Ascending aorta (tissue), 2 donors: ENCODE results near the gene ROCK1. TPM values are rescaled to one million over a fixed set of nuclear protein-coding genes. Genes with fewer than 3 reads are reported as not detected.

ENCODE experiments used
- DNase-seq, 2 donors: peaks; one replicate each; pipeline ENCODE4 v3.0.0-alpha.2; 2019; ENCODE audit warnings: low spot score in 2 of 2
- H3K27ac ChIP-seq, 2 donors: fragments of 200-600 bp; sonication (generic); one replicate each; pipeline ENCODE4 v1.5.1; 2016 to 2017; ENCODE audit warnings: mild to moderate bottlenecking in 1 of 2
- H3K27me3 ChIP-seq: fragments of 200-600 bp; sonication (generic); one replicate; pipeline ENCODE4 v1.5.1; 2017
- H3K36me3 ChIP-seq, 2 donors: fragments of 200-600 bp; sonication (generic); one replicate each; pipeline ENCODE4 v1.5.1; 2016
- H3K4me1 ChIP-seq, 2 donors: fragments of 200-600 bp; sonication (generic); one replicate each; pipeline ENCODE4 v1.5.1; 2016 to 2017; ENCODE audit warnings: mild to moderate bottlenecking in 1 of 2
- H3K4me3 ChIP-seq, 2 donors: fragments of 200-600 bp; sonication (generic); one replicate each; pipeline ENCODE4 v1.5.1; 2016 to 2017; ENCODE audit warnings: mild to moderate bottlenecking in 1 of 2
- H3K9me3 ChIP-seq, 2 donors: fragments of 200-600 bp; sonication (generic); one replicate each; pipeline ENCODE4 v1.5.1; 2016
- CTCF ChIP-seq, 3 experiments: fragments of 200-600 bp in 2 of 3; fragments of 450-650 bp in 1 of 3; sonication (generic) in 2 of 3; IDR thresholded peaks; one replicate each; pipeline ENCODE4 v1.5.1; 2016 to 2019; ENCODE audit warnings: antibody characterized with exemption in 3 of 3, mild to moderate bottlenecking in 1 of 3, moderate library complexity in 1 of 3
- intact Hi-C: fragments of 100-400 bp; cut with DNase I; formaldehyde crosslinking; loops from one replicate; pipeline ENCODE4 v1.15.1; 2023
- total RNA-seq: library from RNA; depleted of rRNA; stranded (reverse); fragments of >200 nt; gene quantifications from one replicate; pipeline ENCODE4 v1.1.0, GENCODE V29; 2016

ROCK1 gene
- total RNA-seq, 1 donor from 2014 or later, result 32.0 TPM

- no peak overlapping the region for H3K4me3 ChIP-seq
- no peaks in the 10 kb centered on the region for H3K4me1 ChIP-seq
- H3K9me3 ChIP-seq, result no peaks in the 10 kb centered on the region
- DNase-seq, result no peak
- no peaks in the 10 kb centered on the region for H3K27me3 ChIP-seq
- intact Hi-C loops, result loop anchor here (2.0 to 5.0 kb wide), 2 partner anchors 22 to 163 kb away; no protein-coding TSS in a partner anchor
- TF ChIP-seq CTCF (IDR thresholded peaks at IDR 0.05), result peak; percentile 15 to 52 (median 36)
- H3K36me3 ChIP-seq, result no peaks in the 10 kb centered on the region
- no peak overlapping the region for H3K27ac ChIP-seq
Measured at GRCh38 chr18:21134895-21135294, 23.3 kb upstream of the ROCK1 start.

DNA sequence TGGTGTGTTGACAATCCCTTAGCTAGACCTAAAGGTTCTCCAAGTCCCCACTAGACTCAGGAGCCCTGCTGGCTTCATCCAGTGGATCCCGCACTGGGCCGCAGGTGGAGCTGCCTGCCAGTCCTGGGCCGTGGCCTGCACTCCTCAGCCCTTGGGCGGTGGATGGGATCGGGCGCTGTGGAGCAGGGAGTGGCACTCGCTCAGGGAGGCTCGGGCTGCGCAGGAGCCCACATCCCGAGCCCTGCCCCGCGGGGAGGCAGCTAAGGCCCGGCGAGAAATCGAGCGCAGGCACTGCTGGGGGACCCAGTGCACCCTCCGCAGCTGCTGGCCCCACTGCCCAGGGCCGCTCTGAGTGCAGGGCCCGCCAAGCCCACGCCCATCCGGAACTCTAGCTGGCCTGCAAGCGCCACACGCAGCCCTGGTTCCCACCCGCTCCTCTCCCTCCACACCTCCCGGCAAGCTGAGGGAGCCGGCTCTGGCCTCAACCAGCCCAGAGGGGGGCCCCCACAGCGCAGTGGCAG, 20.8 kb upstream of the ROCK1 start:
- H3K9me3 ChIP-seq, result no peaks in the 10 kb centered on the region
- intact Hi-C loops, result loop anchor here (5.0 kb wide), 1 partner anchor 160 kb away; no protein-coding TSS in a partner anchor
- no peak for DNase-seq
- H3K4me1 ChIP-seq, result no peaks in the 10 kb centered on the region
- H3K4me3 ChIP-seq, result no peak overlapping the region
- H3K27me3 ChIP-seq, result no peaks in the 10 kb centered on the region
- no peak for TF ChIP-seq CTCF (IDR thresholded peaks at IDR 0.05)
- no peaks in the 10 kb centered on the region for H3K36me3 ChIP-seq
- H3K27ac ChIP-seq, result no peak overlapping the region

- no peak for DNase-seq
- no peak for TF ChIP-seq CTCF (IDR thresholded peaks at IDR 0.05)
- H3K4me1 ChIP-seq, result no peaks in the 10 kb centered on the region
- intact Hi-C loops, result loop anchor here (5.0 kb wide), 1 partner anchor 159 kb away; no protein-coding TSS in a partner anchor
- H3K9me3 ChIP-seq, result no peaks in the 10 kb centered on the region
- H3K27me3 ChIP-seq, result no peaks in the 10 kb centered on the region
- peak overlapping the region in 1 of 2 donors; percentile 40 for H3K4me3 ChIP-seq
- no peaks in the 10 kb centered on the region for H3K36me3 ChIP-seq
- no peak overlapping the region for H3K27ac ChIP-seq
Measured at GRCh38 chr18:21131698-21132227, 20.1 kb upstream of the ROCK1 start.

- Histone ChIP-seq H3K27me3 (no peaks in the 10 kb centered on the region), H3K27ac (no peak overlapping the region), H3K9me3 (no peaks in the 10 kb centered on the region), H3K4me3 (no peak overlapping the region), H3K36me3 (no peaks in the 10 kb centered on the region), H3K4me1 (no peaks in the 10 kb centered on the region)
- DNase-seq, result no peak
- no peak for TF ChIP-seq CTCF (IDR thresholded peaks at IDR 0.05)
- intact Hi-C loops, result loop anchor here (5.0 kb wide), 1 partner anchor 157 kb away; no protein-coding TSS in a partner anchor
Measured at GRCh38 chr18:21129566-21130216, 18.1 kb upstream of the ROCK1 start.

DNA sequence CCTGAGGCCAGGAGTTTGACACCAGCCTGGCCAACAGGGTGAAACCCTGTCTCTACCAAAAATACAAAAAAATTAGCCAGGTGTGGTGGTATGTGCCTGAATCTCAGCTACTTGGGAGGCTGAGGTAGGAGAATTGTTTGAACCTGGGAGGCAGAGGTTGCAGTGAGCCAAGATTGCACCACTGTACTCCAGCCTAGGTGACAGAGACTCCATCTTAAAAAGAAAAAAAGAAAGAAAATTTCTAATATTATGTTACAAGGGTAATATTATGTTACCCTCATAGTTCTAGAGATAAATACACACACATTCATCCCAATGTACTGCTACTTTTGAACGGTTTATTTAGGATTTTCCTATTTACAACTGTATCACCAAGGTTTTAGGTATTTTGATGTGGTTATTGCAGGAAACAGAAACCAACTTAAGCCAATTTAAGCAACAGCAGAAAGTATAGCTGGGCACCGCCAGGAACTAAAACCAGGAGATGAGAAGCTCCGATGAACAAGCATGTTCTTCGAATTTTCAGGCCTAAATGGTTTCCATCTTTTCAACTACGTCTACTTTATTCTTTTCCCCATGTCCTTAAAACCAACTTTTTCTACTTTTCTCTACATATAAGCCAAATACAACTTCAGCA, 11.8 kb upstream of the ROCK1 start:
- H3K27ac ChIP-seq, result no peak overlapping the region
- intact Hi-C loops, result no loop called here
- H3K4me3 ChIP-seq, result no peak overlapping the region
- peaks cover under 1% of the 10 kb centered on the region in 2 donors for H3K4me1 ChIP-seq
- no peaks in the 10 kb centered on the region for H3K9me3 ChIP-seq
- TF ChIP-seq CTCF (IDR thresholded peaks at IDR 0.05), result no peak
- DNase-seq, result no peak
- H3K36me3 ChIP-seq, result no peaks in the 10 kb centered on the region
- H3K27me3 ChIP-seq, result no peaks in the 10 kb centered on the region
